Body of pancreas (tissue), 4 donors: Measurements from ENCODE around the gene CFAP206.

Experiments used
- POLR2A ChIP-seq, 3 donors: fragments of 450-650 bp; IDR thresholded peaks; one replicate each; pipeline ENCODE4 v1.6.1; 2016; ENCODE audit warnings: antibody characterized with exemption in 3 of 3, mild to moderate bottlenecking in 2 of 3
- TF ChIP-seq, protein P1 (sequence below), 7 experiments: fragments of 450-650 bp in 4 of 7; fragments of 200-600 bp in 3 of 7; sonication (generic) in 3 of 7; IDR thresholded peaks; one replicate each; pipeline ENCODE4 v1.5.1; 2016 to 2019; ENCODE audit warnings: antibody characterized with exemption in 7 of 7

DNA sequence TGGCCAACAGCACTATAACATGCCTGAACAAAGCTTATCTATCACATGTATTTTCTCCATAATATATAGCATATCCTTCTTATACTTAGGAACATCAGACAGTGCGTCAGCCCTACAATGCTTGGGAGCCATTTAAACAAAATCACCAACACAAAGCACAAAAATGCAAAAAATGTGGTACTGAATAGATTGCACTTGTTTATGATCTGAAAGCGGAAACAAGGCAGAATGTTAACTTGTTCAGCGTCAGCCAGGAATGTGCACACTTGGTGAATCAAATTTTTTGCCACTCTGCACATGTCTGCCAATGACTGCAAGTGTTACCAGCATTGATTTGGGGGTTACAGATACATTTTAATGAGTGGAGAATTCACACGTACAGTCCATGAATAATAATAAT is 79.8 kb downstream of the CFAP206 start:
- TF ChIP-seq, protein P1, sequence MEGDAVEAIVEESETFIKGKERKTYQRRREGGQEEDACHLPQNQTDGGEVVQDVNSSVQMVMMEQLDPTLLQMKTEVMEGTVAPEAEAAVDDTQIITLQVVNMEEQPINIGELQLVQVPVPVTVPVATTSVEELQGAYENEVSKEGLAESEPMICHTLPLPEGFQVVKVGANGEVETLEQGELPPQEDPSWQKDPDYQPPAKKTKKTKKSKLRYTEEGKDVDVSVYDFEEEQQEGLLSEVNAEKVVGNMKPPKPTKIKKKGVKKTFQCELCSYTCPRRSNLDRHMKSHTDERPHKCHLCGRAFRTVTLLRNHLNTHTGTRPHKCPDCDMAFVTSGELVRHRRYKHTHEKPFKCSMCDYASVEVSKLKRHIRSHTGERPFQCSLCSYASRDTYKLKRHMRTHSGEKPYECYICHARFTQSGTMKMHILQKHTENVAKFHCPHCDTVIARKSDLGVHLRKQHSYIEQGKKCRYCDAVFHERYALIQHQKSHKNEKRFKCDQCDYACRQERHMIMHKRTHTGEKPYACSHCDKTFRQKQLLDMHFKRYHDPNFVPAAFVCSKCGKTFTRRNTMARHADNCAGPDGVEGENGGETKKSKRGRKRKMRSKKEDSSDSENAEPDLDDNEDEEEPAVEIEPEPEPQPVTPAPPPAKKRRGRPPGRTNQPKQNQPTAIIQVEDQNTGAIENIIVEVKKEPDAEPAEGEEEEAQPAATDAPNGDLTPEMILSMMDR (IDR thresholded peaks at IDR 0.05), result no peak
- no peak for TF ChIP-seq POLR2A (IDR thresholded peaks at IDR 0.05)
